IMR-90 (cell line): ENCODE results near the gene IFI30. TPM values are rescaled to one million over a fixed set of nuclear protein-coding genes. Genes with fewer than 3 reads are reported as not detected.

Experiments used
- ATAC-seq: fragments of 200-7000 bp; cut with Tn5 transposase; 2 replicates; pipeline ENCODE4 v1.9.1; 2020; ENCODE audit warnings: low read depth, mild to moderate bottlenecking, moderate library complexity
- BruUV-seq: library from RNA; stranded (reverse); fragments of 400-500 nt; replicated peaks from 2 replicates; lab custom pipeline; 2021; lab: Mats Ljungman, UMichigan
- CTCF ChIA-PET: fragments of 300-600 bp; formaldehyde crosslinking; extraction: SDS; loops from one replicate; lab custom pipeline; 2021; ENCODE audit warnings: antibody characterized with exemption; lab: Yijun Ruan, JAX
- POLR2A ChIA-PET: fragments of 300-600 bp; sonication (Branson Sonifier 250); formaldehyde crosslinking; loops from one replicate; lab custom pipeline; 2022; ENCODE audit warnings: antibody characterized with exemption; ENCODE audit not compliant: unreplicated experiment; lab: Charles Lee
- DNase-seq: peaks from one replicate; pipeline ENCODE4 v3.0.0; 2013
- H2AFZ ChIP-seq: replicated peaks from 2 replicates; pipeline ENCODE3; 2013; ENCODE audit warnings: low read length, mild to moderate bottlenecking; ENCODE audit not compliant: poor library complexity
- H2AK5ac ChIP-seq: 2 replicates; pipeline ENCODE4 v1.6.1; 2013; ENCODE audit warnings: low read depth, low read length, inconsistent platforms
- H2AK9ac ChIP-seq: replicated peaks from 2 replicates; pipeline ENCODE3; 2013; ENCODE audit warnings: mild to moderate bottlenecking, low read depth, low read length, moderate library complexity; ENCODE audit not compliant: poor library complexity
- H2BK120ac ChIP-seq: 2 replicates; pipeline ENCODE4 v1.6.1; 2013; ENCODE audit warnings: low read depth, low read length, inconsistent platforms
- H2BK15ac ChIP-seq: 3 replicates; pipeline ENCODE4 v1.6.1; 2013; ENCODE audit warnings: low read depth, low read length, inconsistent platforms
- H2BK20ac ChIP-seq: 2 replicates; pipeline ENCODE4 v1.6.1; 2013; ENCODE audit warnings: low read depth, mild to moderate bottlenecking, inconsistent platforms, low read length, moderate library complexity
- H2BK5ac ChIP-seq: 2 replicates; pipeline ENCODE4 v1.6.1; 2013; ENCODE audit warnings: mild to moderate bottlenecking, low read depth, low read length, inconsistent platforms; ENCODE audit not compliant: poor library complexity, severe bottlenecking
- H3K14ac ChIP-seq: replicated peaks from 2 replicates; pipeline ENCODE4 v1.6.1; 2013; ENCODE audit warnings: low read depth, low read length, inconsistent platforms
- H3K18ac ChIP-seq: 2 replicates; pipeline ENCODE4 v1.6.1; 2013; ENCODE audit warnings: low read depth, low read length, control low read depth
- H3K23ac ChIP-seq: 2 replicates; pipeline ENCODE4 v1.6.1; 2013; ENCODE audit warnings: low read depth, low read length, inconsistent platforms
- H3K27ac ChIP-seq: 2 replicates; pipeline ENCODE4 v1.5.1; 2013; ENCODE audit warnings: mild to moderate bottlenecking, control low read depth, low read length; ENCODE audit not compliant: insufficient read depth
- H3K27me3 ChIP-seq: 2 replicates; pipeline ENCODE4 v1.6.1; 2013; ENCODE audit warnings: low read length; ENCODE audit not compliant: control insufficient read depth, insufficient read depth
- H3K36me3 ChIP-seq: 2 replicates; pipeline ENCODE4 v1.6.1; 2013; ENCODE audit warnings: low read length, mixed read lengths; ENCODE audit not compliant: control insufficient read depth, insufficient read depth
- H3K4ac ChIP-seq: 2 replicates; pipeline ENCODE4 v1.6.1; 2013; ENCODE audit warnings: low read depth, low read length, inconsistent platforms
- H3K4me1 ChIP-seq: 2 replicates; pipeline ENCODE4 v1.6.1; 2013; ENCODE audit warnings: low read length, mixed read lengths; ENCODE audit not compliant: control insufficient read depth, insufficient read depth
- H3K4me2 ChIP-seq: 2 replicates; pipeline ENCODE4 v1.6.1; 2013; ENCODE audit warnings: low read depth, mild to moderate bottlenecking, control low read depth, low read length, moderate library complexity
- H3K4me3 ChIP-seq: 2 replicates; pipeline ENCODE4 v1.5.1; 2013; ENCODE audit warnings: low read depth, mild to moderate bottlenecking, control low read depth, low read length, moderate library complexity; ENCODE audit not compliant: insufficient read depth
- H3K56ac ChIP-seq: 2 replicates; pipeline ENCODE4 v1.6.1; 2013; ENCODE audit warnings: low read length, inconsistent platforms; ENCODE audit not compliant: insufficient read depth; ENCODE audit errors: extremely low read depth
- H3K79me1 ChIP-seq, 2 experiments: 2 replicates each; pipeline ENCODE4 v1.6.1; 2013; ENCODE audit warnings: low read length in 2 of 2, inconsistent platforms in 1 of 2, low read depth in 1 of 2
- H3K9ac ChIP-seq: 2 replicates; pipeline ENCODE4 v1.6.1; 2013; ENCODE audit warnings: low read depth, low read length, control low read depth
- H3K9me1 ChIP-seq: 2 replicates; pipeline ENCODE4 v1.6.1; 2013; ENCODE audit warnings: low read length, inconsistent platforms; ENCODE audit not compliant: insufficient read depth
- H3K9me3 ChIP-seq: 2 replicates; pipeline ENCODE4 v1.6.1; 2013; ENCODE audit warnings: low read length; ENCODE audit not compliant: control insufficient read depth, insufficient read depth
- H4K20me1 ChIP-seq: 2 replicates; pipeline ENCODE4 v1.6.1; 2013; ENCODE audit warnings: low read length, inconsistent platforms; ENCODE audit not compliant: insufficient read depth
- H4K5ac ChIP-seq: 2 replicates; pipeline ENCODE4 v1.6.1; 2013; ENCODE audit warnings: mild to moderate bottlenecking, low read depth, low read length, control low read depth
- H4K8ac ChIP-seq, 2 experiments: 2 replicates each; pipeline ENCODE4 v1.6.1; 2013; ENCODE audit warnings: low read depth in 2 of 2, low read length in 2 of 2, control low read depth in 1 of 2, inconsistent platforms in 1 of 2
- H4K91ac ChIP-seq: 2 replicates; pipeline ENCODE4 v1.6.1; 2013; ENCODE audit warnings: low read depth, low read length, inconsistent platforms; ENCODE audit not compliant: insufficient read depth
- CHD1 ChIP-seq: IDR thresholded peaks from 2 replicates; pipeline ENCODE4 v1.6.1; 2012; ENCODE audit warnings: low read depth, low read length, improper control_type of control experiment
- POLR2A ChIP-seq: IDR thresholded peaks from 2 replicates; pipeline ENCODE4 v1.6.1; 2012; ENCODE audit warnings: mild to moderate bottlenecking, low read depth, low read length
- RAD21 ChIP-seq: IDR thresholded peaks from 2 replicates; pipeline ENCODE4 v1.6.1; 2012; ENCODE audit warnings: low read length, improper control_type of control experiment
- WGBS, 2 experiments: methylation state at CpG; one replicate each; pipeline versions ENCODE4 v1.1.5 to v1.1.7; 2013; ENCODE audit warnings: missing lambda C conversion rate in 2 of 2; ENCODE audit not compliant: insufficient read length in 1 of 2; ENCODE audit errors: extremely low coverage in 2 of 2; 5-methylcytosine and 5-hydroxymethylcytosine counted together
- dilution Hi-C: fragments of 300-500 bp; cut with HindIII; formaldehyde crosslinking; loops from one replicate; pipeline ENCODE4 v1.14.3; 2018; ENCODE audit warnings: low sequenced_read_pairs; ENCODE audit not compliant: unreplicated experiment
- in situ Hi-C: fragments of 300-500 bp; cut with MboI; formaldehyde crosslinking; loops from 3 replicates; pipeline ENCODE4 v1.14.3; 2019; ENCODE audit warnings: low sequenced_read_pairs, inconsistent platforms, mixed read lengths
- intact Hi-C: fragments of 100-400 bp; cut with micrococcal nuclease; formaldehyde crosslinking; loops from 2 replicates; pipeline ENCODE4 v1.10.0; 2022
- polyA plus RNA-seq, 3 experiments: library from polyadenylated mRNA; depleted of rRNA; stranded (reverse); fragments of >200 nt; gene quantifications; 2 replicates each; pipeline ENCODE4 v1.2.3, GENCODE V29; 2012; ENCODE audit warnings: low replicate concordance in 1 of 3
- total RNA-seq: library from RNA; depleted of rRNA; stranded (reverse); fragments of >200 nt; gene quantifications from 2 replicates; pipeline ENCODE4 v1.2.3, GENCODE V29; 2012

IFI30 gene
- total and polyA plus RNA-seq, 2 of the 4 experiments (the other 2 are of a cell fraction): 2.3 TPM

GRCh38 chr19:18216789-18217188 lies 43.2 kb downstream of the IFI30 start:
- no peaks in the 10 kb centered on the region; the same call in 1 of the 2 replicates for H3K36me3 ChIP-seq
- H3K27ac ChIP-seq: no peak overlapping the region
- H3K9me1 ChIP-seq: peaks cover 2% of the 10 kb centered on the region; the same call in 1 of the 2 replicates
- ATAC-seq: no peak
- in situ Hi-C loops: no loop called here
- dilution Hi-C loops: no loop called here
- no peaks in the 10 kb centered on the region for H3K79me1 ChIP-seq
- no peak overlapping the region for H3K56ac ChIP-seq
- H2BK5ac ChIP-seq: no peak overlapping the region
- no peak overlapping the region for H2BK15ac ChIP-seq
- no peak overlapping the region for H3K18ac ChIP-seq
- no peak overlapping the region for H3K4ac ChIP-seq
- no peak for DNase-seq
- ChIA-PET CTCF (no interaction called here), POLR2A (interaction anchor here (0.6 kb wide), 1 partner anchor 119 kb away, joined by 3 read pairs; the partner anchor contains the start of gene MAST3)
- H4K91ac ChIP-seq: no peak overlapping the region
- no peak overlapping the region for H2AK9ac ChIP-seq
- H3K9me3 ChIP-seq: no peaks in the 10 kb centered on the region
- H3K4me3 ChIP-seq: no peak overlapping the region
- H3K14ac ChIP-seq: no peak overlapping the region
- H2BK20ac ChIP-seq: no peak overlapping the region
- H2BK120ac ChIP-seq: no peak overlapping the region
- H4K5ac ChIP-seq: no peak overlapping the region
- no TSS peak for BruUV-seq
- intact Hi-C loops: no loop called here
- no peaks in the 10 kb centered on the region for H4K20me1 ChIP-seq
- peaks cover 5% of the 10 kb centered on the region for H3K4me1 ChIP-seq
- H2AK5ac ChIP-seq: no peak overlapping the region
- H3K9ac ChIP-seq: no peak overlapping the region
- H4K8ac ChIP-seq: no peak overlapping the region
- no peak overlapping the region for H2AFZ ChIP-seq
- no peaks in the 10 kb centered on the region for H3K27me3 ChIP-seq
- TF ChIP-seq POLR2A: no peak
- TF ChIP-seq CHD1: no peak
- no peak for TF ChIP-seq RAD21
- WGBS, 2 experiments: no CpG with 5 or more reads among the region's 8 CpGs
- H3K23ac ChIP-seq: no peak overlapping the region
- H3K4me2 ChIP-seq: no peak overlapping the region
